HepG2 (cell line): Measurements from ENCODE around the gene B3GNT5. TPM values are rescaled to one million over a fixed set of nuclear protein-coding genes. Genes with fewer than 3 reads are reported as not detected.

Experiments
- ATAC-seq: fragments of 200-7000 bp; cut with Tn5 transposase; 3 replicates; pipeline ENCODE4 v1.9.1; 2020; ENCODE audit warnings: mild to moderate bottlenecking, moderate library complexity
- BruUV-seq: library from RNA; stranded (reverse); fragments of 400-500 nt; replicated peaks from 2 replicates; lab custom pipeline; 2021; lab: Mats Ljungman, UMichigan
- CTCF ChIA-PET: fragments of 300-600 bp; formaldehyde crosslinking; extraction: SDS; loops from one replicate; lab custom pipeline; 2021; ENCODE audit warnings: low total read pairs, inconsistent platforms, low intra/inter-chr PET ratio; lab: Yijun Ruan, JAX
- POLR2A ChIA-PET: fragments of 350-600 bp; sonication (Branson Sonifier 250); formaldehyde crosslinking; loops from one replicate; lab custom pipeline; 2020; ENCODE audit warnings: antibody characterized with exemption, inconsistent platforms; lab: Yijun Ruan, JAX
- DNase-seq: peaks from one replicate; pipeline ENCODE4 v3.0.0-alpha.2; 2015; ENCODE audit warnings: low spot score
- FAIRE-seq: peaks from 3 replicates; lab custom pipeline; 2011; peaks lifted over from hg19 to GRCh38; lab: Jason Lieb, UNC
- H2AFZ ChIP-seq: one replicate; pipeline ENCODE4 v1.6.1; 2011; ENCODE audit warnings: low read length, inconsistent platforms
- H3K27ac ChIP-seq: fragments of 300-600 bp; 3 replicates; pipeline ENCODE4 v1.8.0; 2011; ENCODE audit warnings: mixed run types, mild to moderate bottlenecking, mixed read lengths, low read length, inconsistent platforms; ENCODE audit not compliant: insufficient read depth; ENCODE audit errors: extremely low read length
- H3K27me3 ChIP-seq, 2 experiments: fragments of 200-600 bp in 1 of 2; 2 replicates in 1 of 2; 3 replicates in 1 of 2; pipeline versions ENCODE4 v1.6.0 to v1.8.0; 2011; ENCODE audit warnings: low read length in 2 of 2, mild to moderate bottlenecking in 2 of 2, moderate library complexity in 2 of 2, inconsistent platforms in 1 of 2; ENCODE audit not compliant: insufficient read depth in 2 of 2, control insufficient read depth in 1 of 2
- H3K36me3 ChIP-seq, 2 experiments: fragments of 200-600 bp in 1 of 2; replicated peaks in 1 of 2; 2 replicates in 1 of 2; 3 replicates in 1 of 2; pipeline versions ENCODE4 v1.5.1 to v1.8.0; 2011; ENCODE audit warnings: low read length in 2 of 2, inconsistent platforms in 1 of 2; ENCODE audit not compliant: insufficient read depth in 2 of 2, control insufficient read depth in 1 of 2
- H3K4me1 ChIP-seq: 2 replicates; pipeline ENCODE4 v1.5.1; 2012; ENCODE audit warnings: low read length, inconsistent platforms; ENCODE audit not compliant: insufficient read depth
- H3K4me2 ChIP-seq: 2 replicates; pipeline ENCODE4 v1.6.0; 2011; ENCODE audit warnings: low read depth, low read length, inconsistent platforms
- H3K4me3 ChIP-seq, 3 experiments: fragments of 200-600 bp in 1 of 3; sonication (generic), shearing (Covaris generic) in 1 of 3; replicated peaks in 1 of 3; 2 replicates each; pipeline ENCODE4 v1.5.1; 2011 to 2016; ENCODE audit warnings: low read length in 3 of 3, inconsistent platforms in 2 of 3, low read depth in 2 of 3, mild to moderate bottlenecking in 2 of 3, control low read depth in 1 of 3, mixed read lengths in 1 of 3; ENCODE audit not compliant: insufficient read depth in 1 of 3
- H3K79me2 ChIP-seq: one replicate; pipeline ENCODE4 v1.6.1; 2011; ENCODE audit warnings: low read length, inconsistent platforms; ENCODE audit not compliant: insufficient read depth
- H3K9ac ChIP-seq: 2 replicates; pipeline ENCODE4 v1.6.0; 2011; ENCODE audit warnings: mild to moderate bottlenecking, low read depth, low read length, inconsistent platforms; ENCODE audit not compliant: insufficient read depth
- H3K9me3 ChIP-seq: 2 replicates; pipeline ENCODE4 v1.5.1; 2012; ENCODE audit warnings: mild to moderate bottlenecking, low read length
- H4K20me1 ChIP-seq: 2 replicates; pipeline ENCODE4 v1.6.0; 2011; ENCODE audit warnings: inconsistent platforms, mild to moderate bottlenecking, low read length, moderate library complexity; ENCODE audit not compliant: insufficient read depth
- CAMTA2 ChIP-seq: sonication (generic); formaldehyde crosslinking; IDR thresholded peaks from 2 replicates; pipeline ENCODE4 v1.4.0; 2020; ENCODE audit warnings: mild to moderate bottlenecking, missing genetic modification reagents, borderline replicate concordance
- GZF1 ChIP-seq: sonication (generic); formaldehyde crosslinking; IDR thresholded peaks from 2 replicates; pipeline ENCODE4 v1.5.1; 2020; ENCODE audit warnings: mild to moderate bottlenecking, missing genetic modification reagents
- HNF4A ChIP-seq: sonication (generic); formaldehyde crosslinking; IDR thresholded peaks from 2 replicates; pipeline ENCODE4 v1.4.0; 2020; ENCODE audit warnings: missing genetic modification reagents
- KLF9 ChIP-seq: IDR thresholded peaks from 2 replicates; pipeline ENCODE4 v1.6.1; 2016; ENCODE audit warnings: low read depth
- NFKB2 ChIP-seq: sonication (generic); formaldehyde crosslinking; IDR thresholded peaks from 2 replicates; pipeline ENCODE4 v1.4.0; 2020; ENCODE audit warnings: missing genetic modification reagents, borderline replicate concordance
- RBFOX2 ChIP-seq: fragments of 200-400 bp; formaldehyde crosslinking; IDR thresholded peaks from 2 replicates; pipeline ENCODE4 v1.6.1; 2017; ENCODE audit warnings: low read depth, mild to moderate bottlenecking, low read length
- ZNF136 ChIP-seq: sonication (generic); formaldehyde crosslinking; IDR thresholded peaks from 2 replicates; pipeline ENCODE4 v1.8.1; 2022; ENCODE audit warnings: low read depth, mild to moderate bottlenecking, moderate library complexity, missing genetic modification reagents
- WGBS: methylation state at CpG from one replicate; pipeline ENCODE4 v1.1.6; 2017; ENCODE audit warnings: low lambda C conversion rate; 5-methylcytosine and 5-hydroxymethylcytosine counted together
- in situ Hi-C: cut with HindIII; loops from 2 replicates; pipeline ENCODE4 v1.10.0; 2017; ENCODE audit warnings: low pct_unique_long_range_greater_than_20kb; ENCODE audit not compliant: extremely low pct_ligation_motif_present
- intact Hi-C: fragments of 100-400 bp; cut with micrococcal nuclease; formaldehyde crosslinking; loops from one replicate; pipeline ENCODE4 v1.10.0; 2022; ENCODE audit not compliant: unreplicated experiment
- polyA plus RNA-seq, 8 experiments: library from polyadenylated mRNA; depleted of rRNA in 3 of 8; stranded (reverse) in 7 of 8; unstranded in 1 of 8; fragments of >200 nt; fragmentation: Illumina TruSeq in 4 of 8; extraction: Trizol in 4 of 8; gene quantifications; 2 replicates each; pipeline versions ENCODE4 v1.2.1 to v1.2.3, GENCODE V29; 2011 to 2016; ENCODE audit warnings: low read depth in 4 of 8, missing spikeins in 1 of 8, mixed read lengths in 1 of 8; ENCODE audit not compliant: insufficient read depth in 1 of 8
- total RNA-seq, 5 experiments: library from RNA; depleted of rRNA; stranded (reverse); fragments of >200 nt; fragmentation: Illumina TruSeq; extraction: Trizol; gene quantifications; 2 replicates each; pipeline ENCODE4 v1.2.3, GENCODE V29; 2016; ENCODE audit warnings: low read depth in 1 of 5
- TF ChIP-seq, protein P1 (sequence below): sonication (generic); formaldehyde crosslinking; IDR thresholded peaks from 2 replicates; pipeline ENCODE4 v1.8.1; 2023; ENCODE audit warnings: missing genetic modification reagents, mild to moderate bottlenecking, borderline replicate concordance
- TF ChIP-seq, protein P2 (sequence below): IDR thresholded peaks from 2 replicates; pipeline ENCODE4 v1.6.1; 2016; ENCODE audit warnings: missing compliant biosample characterization, missing genetic modification reagents, borderline replicate concordance
- TF ChIP-seq, protein P3 (sequence below): sonication (generic); formaldehyde crosslinking; IDR thresholded peaks from 2 replicates; pipeline ENCODE4 v1.5.0; 2020; ENCODE audit warnings: missing genetic modification reagents, mild to moderate bottlenecking, borderline replicate concordance

Gene B3GNT5
- total and polyA plus RNA-seq, 2 of the 13 experiments (the other 11 are each of a cell fraction or from before 2014, with no cell fraction given): not detected

DNA sequence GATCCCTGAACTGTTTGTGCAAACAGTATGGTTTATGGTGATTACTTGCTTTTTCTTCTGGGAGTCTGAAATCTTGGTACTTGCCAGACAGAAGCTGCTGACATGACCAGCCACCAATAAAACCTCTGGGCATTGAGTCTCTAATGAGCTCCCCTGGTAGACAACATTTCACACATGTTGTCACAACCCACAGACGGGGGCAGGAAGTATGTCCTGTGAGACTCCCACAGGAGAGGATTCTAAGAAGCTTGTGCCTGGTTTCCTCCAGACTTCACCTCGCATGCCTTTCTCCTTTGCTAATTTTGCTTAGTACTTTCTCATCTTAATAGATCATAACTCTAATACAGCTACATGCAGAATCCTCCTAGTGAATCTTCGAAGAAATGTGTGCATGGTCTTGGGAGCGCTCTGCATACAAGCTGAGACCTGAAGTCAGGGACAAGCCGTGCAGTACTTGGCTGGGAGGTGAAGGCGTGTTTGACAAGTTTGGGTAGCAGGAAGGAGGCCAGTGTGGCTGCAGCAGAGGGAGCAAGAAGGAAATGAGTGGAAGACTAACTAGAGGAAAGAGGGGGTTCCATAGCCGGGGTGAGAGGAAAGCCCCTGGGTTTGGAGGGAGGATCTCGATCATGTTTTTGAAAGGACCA, 49.0 kb downstream of the B3GNT5 start:
- Histone ChIP-seq H3K9ac (no peak overlapping the region), H3K36me3 (no peaks in the 10 kb centered on the region), H4K20me1 (no peaks in the 10 kb centered on the region), H3K4me3 (no peak overlapping the region), H2AFZ (no peak overlapping the region), H3K79me2 (no peaks in the 10 kb centered on the region), H3K9me3 (no peaks in the 10 kb centered on the region), H3K27me3 (peaks cover 1 to 39% of the 10 kb centered on the region in 2 experiments; a peak in 4 of 5 replicates), H3K27ac (no peak overlapping the region), H3K4me2 (no peak overlapping the region), H3K4me1 (no peaks in the 10 kb centered on the region)
- TF ChIP-seq ZNF136 (CRISPR knock-in tag): no peak
- TF ChIP-seq, protein P1, sequence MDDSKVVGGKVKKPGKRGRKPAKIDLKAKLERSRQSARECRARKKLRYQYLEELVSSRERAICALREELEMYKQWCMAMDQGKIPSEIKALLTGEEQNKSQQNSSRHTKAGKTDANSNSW: no peak
- TF ChIP-seq HNF4A: no peak
- TF ChIP-seq, protein P2, sequence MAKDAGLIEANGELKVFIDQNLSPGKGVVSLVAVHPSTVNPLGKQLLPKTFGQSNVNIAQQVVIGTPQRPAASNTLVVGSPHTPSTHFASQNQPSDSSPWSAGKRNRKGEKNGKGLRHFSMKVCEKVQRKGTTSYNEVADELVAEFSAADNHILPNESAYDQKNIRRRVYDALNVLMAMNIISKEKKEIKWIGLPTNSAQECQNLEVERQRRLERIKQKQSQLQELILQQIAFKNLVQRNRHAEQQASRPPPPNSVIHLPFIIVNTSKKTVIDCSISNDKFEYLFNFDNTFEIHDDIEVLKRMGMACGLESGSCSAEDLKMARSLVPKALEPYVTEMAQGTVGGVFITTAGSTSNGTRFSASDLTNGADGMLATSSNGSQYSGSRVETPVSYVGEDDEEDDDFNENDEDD: no peak
- no peak for TF ChIP-seq KLF9 (CRISPR knock-in tag)
- TF ChIP-seq RBFOX2: no peak
- TF ChIP-seq, protein P3, sequence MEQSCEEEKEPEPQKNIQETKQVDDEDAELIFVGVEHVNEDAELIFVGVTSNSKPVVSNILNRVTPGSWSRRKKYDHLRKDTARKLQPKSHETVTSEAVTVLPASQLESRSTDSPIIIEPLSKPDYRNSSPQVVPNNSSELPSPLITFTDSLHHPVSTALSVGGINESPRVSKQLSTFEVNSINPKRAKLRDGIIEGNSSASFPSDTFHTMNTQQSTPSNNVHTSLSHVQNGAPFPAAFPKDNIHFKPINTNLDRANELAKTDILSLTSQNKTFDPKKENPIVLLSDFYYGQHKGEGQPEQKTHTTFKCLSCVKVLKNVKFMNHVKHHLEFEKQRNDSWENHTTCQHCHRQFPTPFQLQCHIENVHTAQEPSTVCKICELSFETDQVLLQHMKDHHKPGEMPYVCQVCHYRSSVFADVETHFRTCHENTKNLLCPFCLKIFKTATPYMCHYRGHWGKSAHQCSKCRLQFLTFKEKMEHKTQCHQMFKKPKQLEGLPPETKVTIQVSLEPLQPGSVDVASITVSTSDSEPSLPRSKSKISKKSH (CRISPR knock-in tag): no peak
- TF ChIP-seq NFKB2 (CRISPR knock-in tag): no peak
- TF ChIP-seq GZF1 (CRISPR knock-in tag): no peak
- no peak for TF ChIP-seq CAMTA2 (CRISPR knock-in tag)
- in situ Hi-C loops (no loop called here), intact Hi-C loops (no loop called here)
- FAIRE-seq (no peak), ATAC-seq (no peak), DNase-seq (no peak)
- no TSS peak for BruUV-seq
- POLR2A ChIA-PET: no interaction called here
- CTCF ChIA-PET: no interaction called here
- 39% methylated on average over 8 of the region's 8 CpGs for WGBS
